ENCODE data around the gene C5AR1.
A peak's percentile ranks its signal among the peaks of the same experiment; 100 is the strongest.
"Not testable (repeated sequence)": the region's sequence is repeated elsewhere in the genome, so short reads cannot be mapped to it uniquely, and the experiment has no call there.

Gene C5AR1

GRCh38 chr19:47296036-47296435, 13.6 kb upstream of the C5AR1 start:
- peak; percentile 65 to 91 for DNase-seq

- DNase-seq, result not testable (repeated sequence)
These were observed 8.8 kb upstream of the C5AR1 start for GRCh38 chr19:47300867-47301266.

GRCh38 chr19:47302249-47302648, 7.4 kb upstream of the C5AR1 start:
- DNase-seq, result no peak

- no peak for DNase-seq
These were observed 5.7 kb upstream of the C5AR1 start for GRCh38 chr19:47303966-47304365.

- DNase-seq, result peak; percentile 61 to 80
These were observed 4.3 kb upstream of the C5AR1 start for GRCh38 chr19:47305309-47305751.

GRCh38 chr19:47306303-47306702, 3.4 kb upstream of the C5AR1 start:
- DNase-seq, result no peak

- DNase-seq, result peak in 1 of 2 experiments; percentile 13
These were observed 623 bp upstream of the C5AR1 start for GRCh38 chr19:47309038-47309437.

- no peak for DNase-seq
These were observed 662 bp downstream of the C5AR1 start for GRCh38 chr19:47310323-47310722.

GRCh38 chr19:47310819-47311218, 1.2 kb downstream of the C5AR1 start:
- peak in 1 of 2 experiments; percentile 25 for DNase-seq

- DNase-seq, result no peak
These were observed 2.8 kb downstream of the C5AR1 start for GRCh38 chr19:47312366-47313006.

GRCh38 chr19:47313754-47314295, 4.2 kb downstream of the C5AR1 start:
- DNase-seq, result no peak

GRCh38 chr19:47315125-47315821, 5.6 kb downstream of the C5AR1 start:
- DNase-seq, result no peak

- DNase-seq, result no peak
These were observed 6.9 kb downstream of the C5AR1 start for GRCh38 chr19:47316513-47316912.

GRCh38 chr19:47319923-47320871, 10.5 kb downstream of the C5AR1 start:
- no peak for DNase-seq

GRCh38 chr19:47321630-47322029, 12.0 kb downstream of the C5AR1 start:
- DNase-seq, result no peak

GRCh38 chr19:47322058-47322457, 12.4 kb downstream of the C5AR1 start:
- no peak for DNase-seq

- no peak for DNase-seq
These were observed 13.7 kb downstream of the C5AR1 start for GRCh38 chr19:47323409-47323808.

- DNase-seq, result no peak
These were observed 14.2 kb downstream of the C5AR1 start for GRCh38 chr19:47323872-47324271.

GRCh38 chr19:47324502-47324901, 14.8 kb downstream of the C5AR1 start:
- DNase-seq, result no peak

GRCh38 chr19:47330466-47330869, 20.8 kb downstream of the C5AR1 start:
- no peak for DNase-seq

- DNase-seq, result no peak
These were observed 21.8 kb downstream of the C5AR1 start for GRCh38 chr19:47331490-47331889.

- DNase-seq, result peak; percentile 32 to 73
These were observed 22.4 kb downstream of the C5AR1 start, which contains the start of gene C5AR2 for GRCh38 chr19:47331931-47332547. Gene C5AR2, plus strand, starts transcription at chr19:47332175. Its CDS starts 8,625 bp downstream, at chr19:47340800.

All from NCI-H446 (cell line).